DND-41 (cell line): ENCODE data around the gene HDLBP.

Experiments
- ATAC-seq: fragments of 200-7000 bp; cut with Tn5 transposase; 3 replicates; pipeline ENCODE4 v1.9.1; 2021; ENCODE audit warnings: low read depth; ENCODE audit not compliant: insufficient read depth
- DNase-seq: peaks from one replicate; pipeline ENCODE4 v3.0.0-alpha.2; 2020
- H2AFZ ChIP-seq: 2 replicates; pipeline ENCODE4 v1.6.0; 2012; ENCODE audit warnings: low read depth, low read length
- H3K27ac ChIP-seq: 2 replicates; pipeline ENCODE4 v1.5.1; 2012; ENCODE audit warnings: low read length, inconsistent platforms
- H3K27me3 ChIP-seq: fragments of 200-600 bp; sonication (generic); 2 replicates; pipeline ENCODE4 v1.6.0; 2012; ENCODE audit warnings: low read length, mild to moderate bottlenecking, inconsistent platforms; ENCODE audit not compliant: insufficient read depth, poor library complexity
- H3K36me3 ChIP-seq: 2 replicates; pipeline ENCODE4 v1.5.1; 2012; ENCODE audit warnings: low read length, inconsistent platforms; ENCODE audit not compliant: insufficient read depth
- H3K4me1 ChIP-seq: 2 replicates; pipeline ENCODE4 v1.5.1; 2012; ENCODE audit warnings: mild to moderate bottlenecking, low read length; ENCODE audit not compliant: insufficient read depth
- H3K4me2 ChIP-seq: 2 replicates; pipeline ENCODE4 v1.6.0; 2012; ENCODE audit warnings: mild to moderate bottlenecking, moderate library complexity, low read length, inconsistent platforms; ENCODE audit not compliant: insufficient read depth
- H3K4me3 ChIP-seq, 2 experiments: fragments of 200-600 bp in 1 of 2; shearing (Covaris generic) in 1 of 2; 2 replicates each; pipeline ENCODE4 v1.5.1; 2012 to 2016; ENCODE audit warnings: inconsistent platforms in 2 of 2, low read length in 2 of 2, mild to moderate bottlenecking in 2 of 2, low read depth in 1 of 2, moderate library complexity in 1 of 2
- H3K79me2 ChIP-seq: 2 replicates; pipeline ENCODE4 v1.6.0; 2012; ENCODE audit warnings: low read length, inconsistent platforms; ENCODE audit not compliant: insufficient read depth
- H3K9ac ChIP-seq: 2 replicates; pipeline ENCODE4 v1.6.0; 2012; ENCODE audit warnings: low read depth, mild to moderate bottlenecking, inconsistent platforms, low read length, moderate library complexity
- H3K9me3 ChIP-seq: 2 replicates; pipeline ENCODE4 v1.5.1; 2012; ENCODE audit warnings: low read length, moderate library complexity, mild to moderate bottlenecking, inconsistent platforms; ENCODE audit not compliant: insufficient read depth, severe bottlenecking
- H4K20me1 ChIP-seq: 2 replicates; pipeline ENCODE4 v1.6.0; 2012; ENCODE audit warnings: low read length; ENCODE audit not compliant: insufficient read depth
- CTCF ChIP-seq: IDR thresholded peaks from 2 replicates; pipeline ENCODE4 v1.5.1; 2012; ENCODE audit warnings: borderline replicate concordance, low read length, moderate library complexity, mild to moderate bottlenecking; ENCODE audit not compliant: poor library complexity, severe bottlenecking; ENCODE audit errors: extremely low read depth
- EZH2 ChIP-seq: IDR thresholded peaks from 3 replicates; pipeline ENCODE4 v1.6.1; 2012; ENCODE audit warnings: borderline replicate concordance, low read depth, mild to moderate bottlenecking, moderate library complexity, low read length, inconsistent platforms; ENCODE audit not compliant: severe bottlenecking

The HDLBP gene

DNA sequence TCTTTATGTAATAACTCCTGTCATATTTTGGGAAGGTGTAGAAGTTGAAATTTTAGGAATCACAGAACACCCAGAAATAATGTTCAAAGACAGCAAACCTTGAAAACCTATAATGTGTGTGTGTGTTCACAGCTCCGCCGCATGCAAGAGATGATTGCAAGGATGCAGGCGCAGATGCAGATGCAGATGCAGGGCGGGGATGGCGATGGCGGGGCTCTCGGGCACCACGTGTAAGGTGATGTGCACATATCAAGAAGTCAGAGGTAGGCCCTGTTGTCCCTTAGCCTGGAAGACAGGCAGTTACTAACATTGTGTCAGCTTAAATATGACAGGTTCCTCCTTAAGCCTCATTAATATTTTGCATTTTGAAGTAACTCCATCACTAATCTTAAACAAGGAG is 34.5 kb upstream of the HDLBP start:
- H3K79me2 ChIP-seq, result no peaks in the 10 kb centered on the region
- H2AFZ ChIP-seq, result no peak overlapping the region
- no peak for ATAC-seq
- no peak overlapping the region for H3K9ac ChIP-seq
- H4K20me1 ChIP-seq, result peaks cover 7% of the 10 kb centered on the region
- H3K9me3 ChIP-seq, result no peaks in the 10 kb centered on the region
- no peak for DNase-seq
- H3K27ac ChIP-seq, result no peak overlapping the region
- peaks cover 89% of the 10 kb centered on the region for H3K36me3 ChIP-seq
- no peaks in the 10 kb centered on the region for H3K27me3 ChIP-seq
- no peak overlapping the region for H3K4me3 ChIP-seq
- TF ChIP-seq EZH2 (no peak), CTCF (no peak)
- no peak overlapping the region for H3K4me2 ChIP-seq
- no peaks in the 10 kb centered on the region for H3K4me1 ChIP-seq

DNA sequence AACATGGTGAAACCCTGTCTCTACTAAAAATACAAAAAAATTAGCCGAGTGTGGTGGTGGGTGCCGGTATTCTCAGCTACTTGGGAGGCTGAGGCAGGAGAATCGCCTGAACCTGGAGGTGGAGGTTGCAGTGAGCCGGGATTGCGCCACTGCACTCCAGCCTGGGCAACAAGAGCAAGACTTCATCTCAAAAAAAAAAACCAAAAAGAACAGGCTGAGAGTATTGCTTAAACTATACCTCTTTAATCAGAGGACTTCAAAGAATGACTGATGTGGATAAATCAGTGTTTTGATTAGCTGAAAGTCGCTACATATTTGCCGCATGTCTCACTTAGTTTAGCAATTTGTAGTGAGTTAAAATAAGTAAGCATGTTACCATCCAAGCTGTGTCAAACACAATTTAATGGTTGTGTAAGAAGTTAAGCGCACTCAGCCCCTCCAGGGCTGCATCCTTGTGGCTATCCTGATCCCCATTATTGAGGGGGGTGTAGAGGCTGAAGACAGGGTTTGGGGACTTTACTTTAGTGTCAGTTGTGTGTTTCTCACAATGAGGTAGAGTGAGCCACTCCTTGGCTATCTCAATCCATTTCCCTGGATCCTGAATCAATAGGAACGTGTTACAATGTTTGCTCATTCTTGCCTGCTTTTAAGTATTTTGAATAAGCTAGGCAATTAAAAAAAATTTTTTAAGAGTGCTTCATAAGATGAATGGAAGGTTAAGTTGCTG is 29.6 kb upstream of the HDLBP start:
- H4K20me1 ChIP-seq, result peaks cover 10% of the 10 kb centered on the region
- no peaks in the 10 kb centered on the region for H3K4me1 ChIP-seq
- H3K4me3 ChIP-seq, result no peak overlapping the region
- H3K36me3 ChIP-seq, result peaks cover 96% of the 10 kb centered on the region
- H2AFZ ChIP-seq, result no peak overlapping the region
- no peak overlapping the region for H3K4me2 ChIP-seq
- no peak for TF ChIP-seq EZH2
- TF ChIP-seq CTCF, result no peak
- no peak overlapping the region for H3K9ac ChIP-seq
- DNase-seq (no peak), ATAC-seq (no peak)
- peaks cover 14% of the 10 kb centered on the region; the same call in 1 of the 2 replicates for H3K79me2 ChIP-seq
- no peaks in the 10 kb centered on the region for H3K9me3 ChIP-seq
- H3K27ac ChIP-seq, result no peak overlapping the region
- no peaks in the 10 kb centered on the region for H3K27me3 ChIP-seq

GRCh38 chr2:241340631-241341163 is 25.2 kb upstream of the HDLBP start:
- Histone ChIP-seq H3K4me1 (no peaks in the 10 kb centered on the region), H3K27me3 (no peaks in the 10 kb centered on the region), H3K27ac (0 out of 2 replicates have a peak overlapping the region, but pooled peaks have one; percentile 22), H4K20me1 (peaks cover 13% of the 10 kb centered on the region), H2AFZ (no peak overlapping the region), H3K9ac (no peak overlapping the region), H3K36me3 (peaks cover 93% of the 10 kb centered on the region), H3K4me3 (no peak overlapping the region), H3K79me2 (peaks cover 20% of the 10 kb centered on the region; the same call in 1 of the 2 replicates), H3K4me2 (no peak overlapping the region), H3K9me3 (no peaks in the 10 kb centered on the region)
- TF ChIP-seq CTCF (no peak), EZH2 (no peak)
- DNase-seq (peak; percentile 15), ATAC-seq (peak; percentile 48; the same call in 1 of the 3 replicates)
